ENCODE data around the gene MSX2.
A peak's percentile ranks its signal among the peaks of the same experiment; 100 is the strongest.

The MSX2 gene

GRCh38 chr5:174734571-174735497 is 10.5 kb downstream of the MSX2 start:
- Mint-ChIP-seq H3K27ac (no peak overlapping the region), H3K9me3 (no peaks in the 10 kb centered on the region), H3K4me1 (peaks cover 49% of the 10 kb centered on the region), H3K4me3 (peak overlapping the region; percentile 9 to 75 (median 59)), H3K36me3 (ENCODE audit: low read depth) (peaks cover 2% of the 10 kb centered on the region), H3K27me3 (ENCODE audit: low read depth) (peaks cover 96% of the 10 kb centered on the region)
- TF ChIP-seq, protein P1, sequence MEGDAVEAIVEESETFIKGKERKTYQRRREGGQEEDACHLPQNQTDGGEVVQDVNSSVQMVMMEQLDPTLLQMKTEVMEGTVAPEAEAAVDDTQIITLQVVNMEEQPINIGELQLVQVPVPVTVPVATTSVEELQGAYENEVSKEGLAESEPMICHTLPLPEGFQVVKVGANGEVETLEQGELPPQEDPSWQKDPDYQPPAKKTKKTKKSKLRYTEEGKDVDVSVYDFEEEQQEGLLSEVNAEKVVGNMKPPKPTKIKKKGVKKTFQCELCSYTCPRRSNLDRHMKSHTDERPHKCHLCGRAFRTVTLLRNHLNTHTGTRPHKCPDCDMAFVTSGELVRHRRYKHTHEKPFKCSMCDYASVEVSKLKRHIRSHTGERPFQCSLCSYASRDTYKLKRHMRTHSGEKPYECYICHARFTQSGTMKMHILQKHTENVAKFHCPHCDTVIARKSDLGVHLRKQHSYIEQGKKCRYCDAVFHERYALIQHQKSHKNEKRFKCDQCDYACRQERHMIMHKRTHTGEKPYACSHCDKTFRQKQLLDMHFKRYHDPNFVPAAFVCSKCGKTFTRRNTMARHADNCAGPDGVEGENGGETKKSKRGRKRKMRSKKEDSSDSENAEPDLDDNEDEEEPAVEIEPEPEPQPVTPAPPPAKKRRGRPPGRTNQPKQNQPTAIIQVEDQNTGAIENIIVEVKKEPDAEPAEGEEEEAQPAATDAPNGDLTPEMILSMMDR (IDR thresholded peaks at IDR 0.05; ENCODE audit: unreplicated experiment in 3 of 3), result no peak

GRCh38 chr5:174735498-174736330 is 11.3 kb downstream of the MSX2 start:
- Mint-ChIP-seq H3K36me3 (ENCODE audit: low read depth) (no peaks in the 10 kb centered on the region), H3K27me3 (ENCODE audit: low read depth) (peaks cover 94% of the 10 kb centered on the region), H3K4me1 (peaks cover 48% of the 10 kb centered on the region), H3K9me3 (no peaks in the 10 kb centered on the region), H3K4me3 (peak overlapping the region; percentile 59 to 82 (median 75)), H3K27ac (peak overlapping the region in 1 of 3 experiments; percentile 64)
- TF ChIP-seq, protein P1 (IDR thresholded peaks at IDR 0.05; ENCODE audit: unreplicated experiment in 3 of 3), result peak; percentile 40 to 60 (median 53)

GRCh38 chr5:174736331-174736721 is 11.9 kb downstream of the MSX2 start:
- peaks cover 42% of the 10 kb centered on the region for H3K4me1 Mint-ChIP-seq
- no peaks in the 10 kb centered on the region for H3K9me3 Mint-ChIP-seq
- peak overlapping the region in 1 of 3 experiments; percentile 47 for H3K4me3 Mint-ChIP-seq
- no peaks in the 10 kb centered on the region for H3K36me3 Mint-ChIP-seq (ENCODE audit: low read depth)
- peaks cover 88% of the 10 kb centered on the region for H3K27me3 Mint-ChIP-seq (ENCODE audit: low read depth)
- TF ChIP-seq, protein P1 (IDR thresholded peaks at IDR 0.05; ENCODE audit: unreplicated experiment in 3 of 3), result peak in 1 of 3 experiments; percentile 3
- no peak overlapping the region for H3K27ac Mint-ChIP-seq

- H3K27ac Mint-ChIP-seq, result no peak overlapping the region
- no peak overlapping the region for H3K4me3 Mint-ChIP-seq
- H3K4me1 Mint-ChIP-seq, result peaks cover 39% of the 10 kb centered on the region
- TF ChIP-seq, protein P1 (IDR thresholded peaks at IDR 0.05; ENCODE audit: unreplicated experiment in 3 of 3), result no peak
- H3K27me3 Mint-ChIP-seq (ENCODE audit: low read depth), result peaks cover 87% of the 10 kb centered on the region
- no peaks in the 10 kb centered on the region for H3K9me3 Mint-ChIP-seq
- H3K36me3 Mint-ChIP-seq (ENCODE audit: low read depth), result no peaks in the 10 kb centered on the region
Observed at GRCh38 chr5:174736777-174737176, 12.4 kb downstream of the MSX2 start.

GRCh38 chr5:174737330-174737729 is 12.9 kb downstream of the MSX2 start:
- Mint-ChIP-seq H3K27me3 (ENCODE audit: low read depth) (peaks cover 87% of the 10 kb centered on the region), H3K4me1 (peaks cover 39% of the 10 kb centered on the region), H3K36me3 (ENCODE audit: low read depth) (no peaks in the 10 kb centered on the region), H3K9me3 (no peaks in the 10 kb centered on the region), H3K4me3 (no peak overlapping the region), H3K27ac (no peak overlapping the region)
- TF ChIP-seq, protein P1 (IDR thresholded peaks at IDR 0.05; ENCODE audit: unreplicated experiment in 3 of 3), result no peak

Measured in nephron (organoid).